HEK293 (cell line): Measurements from ENCODE around the gene ZNF224.
A peak's percentile ranks its signal among the peaks of the same experiment; 100 is the strongest.

Experiments
- GLI2 ChIP-seq: fragments of 450-650 bp; formaldehyde crosslinking; IDR thresholded peaks from 2 replicates; pipeline ENCODE4; 2017; ENCODE audit warnings: missing biosample characterization, missing genetic modification characterization, low read depth, borderline replicate concordance
- TRIM28 ChIP-seq: IDR thresholded peaks from 2 replicates; pipeline ENCODE4 v1.6.1; 2011; ENCODE audit warnings: low read length, control low read depth, borderline replicate concordance
- ZNF10 ChIP-seq: fragments of 450-650 bp; formaldehyde crosslinking; IDR thresholded peaks from 2 replicates; pipeline ENCODE4 v1.5.1; 2017; ENCODE audit warnings: missing biosample characterization, missing genetic modification characterization
- ZNF221 ChIP-seq: fragments of 450-650 bp; formaldehyde crosslinking; IDR thresholded peaks from 2 replicates; pipeline ENCODE4 v1.5.1; 2017; ENCODE audit warnings: missing biosample characterization, missing genetic modification characterization, borderline replicate concordance
- ZNF302 ChIP-seq: fragments of 450-650 bp; formaldehyde crosslinking; IDR thresholded peaks from 2 replicates; pipeline ENCODE4 v1.5.1; 2016; ENCODE audit warnings: missing biosample characterization, missing genetic modification characterization, low read depth
- ZNF335 ChIP-seq: fragments of 450-650 bp; formaldehyde crosslinking; conservative IDR thresholded peaks from 2 replicates; pipeline ENCODE4 v1.5.1; 2016; ENCODE audit warnings: missing biosample characterization, missing genetic modification characterization
- ZNF555 ChIP-seq: fragments of 450-650 bp; formaldehyde crosslinking; conservative IDR thresholded peaks from 2 replicates; pipeline ENCODE4 v1.5.1; 2017; ENCODE audit warnings: missing biosample characterization, mild to moderate bottlenecking, missing genetic modification characterization, inconsistent platforms
- ZNF558 ChIP-seq: fragments of 450-650 bp; formaldehyde crosslinking; IDR thresholded peaks from 2 replicates; pipeline ENCODE4 v1.5.1; 2016; ENCODE audit warnings: missing biosample characterization, missing genetic modification characterization
- ZNF621 ChIP-seq: fragments of 450-650 bp; formaldehyde crosslinking; IDR thresholded peaks from 2 replicates; pipeline ENCODE4 v1.5.1; 2017; ENCODE audit warnings: missing biosample characterization, missing genetic modification characterization
- ZNF654 ChIP-seq: fragments of 450-650 bp; formaldehyde crosslinking; IDR thresholded peaks from 2 replicates; pipeline ENCODE4 v1.5.1; 2016; ENCODE audit warnings: low read depth, missing biosample characterization, missing genetic modification characterization
- ZNF777 ChIP-seq: fragments of 450-650 bp; formaldehyde crosslinking; IDR thresholded peaks from 2 replicates; pipeline ENCODE4 v1.5.1; 2017; ENCODE audit warnings: missing biosample characterization, missing genetic modification characterization, borderline replicate concordance
- ZNF830 ChIP-seq: fragments of 450-650 bp; IDR thresholded peaks from 2 replicates; pipeline ENCODE4 v1.5.0; 2018; ENCODE audit warnings: missing biosample characterization, missing genetic modification characterization, low read depth, mild to moderate bottlenecking, moderate library complexity
- TF ChIP-seq, protein P1 (sequence below): fragments of 450-650 bp; formaldehyde crosslinking; IDR thresholded peaks from 2 replicates; pipeline ENCODE4 v1.5.1; 2016; ENCODE audit warnings: missing biosample characterization, missing genetic modification characterization
- TF ChIP-seq, protein P2 (sequence below): fragments of 450-650 bp; formaldehyde crosslinking; IDR thresholded peaks from 2 replicates; pipeline ENCODE4 v1.5.1; 2016; ENCODE audit warnings: missing biosample characterization, missing genetic modification characterization, borderline replicate concordance
- TF ChIP-seq, protein P3 (sequence below): fragments of 450-650 bp; formaldehyde crosslinking; IDR thresholded peaks from 2 replicates; pipeline ENCODE4 v1.5.1; 2017; ENCODE audit warnings: missing biosample characterization, missing genetic modification characterization
- TF ChIP-seq, protein P4 (sequence below): fragments of 450-650 bp; formaldehyde crosslinking; IDR thresholded peaks from 2 replicates; pipeline ENCODE4 v1.5.1; 2016; ENCODE audit warnings: missing biosample characterization, missing genetic modification characterization, borderline replicate concordance
- TF ChIP-seq, protein P5 (sequence below): fragments of 450-650 bp; formaldehyde crosslinking; IDR thresholded peaks from 2 replicates; pipeline ENCODE4 v1.5.1; 2016; ENCODE audit warnings: missing biosample characterization, missing genetic modification characterization
- TF ChIP-seq, protein P6 (sequence below): fragments of 450-650 bp; formaldehyde crosslinking; IDR thresholded peaks from 2 replicates; pipeline ENCODE4 v1.5.1; 2016; ENCODE audit warnings: missing biosample characterization, missing genetic modification characterization
- TF ChIP-seq, protein P7 (sequence below): fragments of 450-650 bp; formaldehyde crosslinking; IDR thresholded peaks from 2 replicates; pipeline ENCODE4 v1.5.1; 2017; ENCODE audit warnings: missing biosample characterization, mild to moderate bottlenecking, missing genetic modification characterization, moderate library complexity

The ZNF224 gene

DNA sequence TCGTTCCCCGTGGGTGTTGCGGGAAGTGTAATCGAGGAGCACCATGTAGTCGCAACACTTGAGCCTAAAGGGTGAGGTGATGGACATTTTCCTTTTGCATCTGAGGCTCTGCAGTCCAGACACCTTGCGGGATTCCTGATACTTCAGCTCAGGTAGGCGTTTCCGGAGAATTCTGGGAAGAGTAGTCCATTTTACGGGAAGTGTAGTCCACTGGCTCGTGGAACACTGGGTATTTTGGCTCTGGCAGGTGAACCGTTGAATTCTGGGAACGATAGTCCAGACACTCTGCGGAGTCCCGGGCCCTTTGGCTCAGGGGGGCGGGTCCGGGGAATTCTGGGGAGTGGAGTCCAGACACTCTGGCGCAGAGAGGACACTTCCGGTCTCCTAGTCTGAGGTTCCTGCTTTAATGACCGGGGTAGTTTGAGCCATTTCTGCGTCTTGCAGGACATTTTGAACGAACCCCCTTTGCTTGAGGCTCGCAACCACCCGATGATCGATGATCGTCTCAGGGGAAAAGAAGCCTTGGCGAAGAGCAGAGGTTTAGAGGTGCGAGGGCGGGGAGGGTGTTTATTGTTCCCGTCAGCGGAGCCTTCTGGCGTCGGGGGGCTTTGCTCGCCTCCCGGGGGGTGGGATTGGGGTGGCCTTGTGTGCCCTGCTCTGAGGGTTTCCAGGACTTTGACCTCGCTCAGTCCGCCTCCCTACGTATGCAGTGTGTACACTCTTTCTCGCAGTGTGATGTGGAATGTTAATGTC is 42.3 kb upstream of the ZNF224 start, which contains the start of gene ZNF223 (continued):
- TF ChIP-seq, protein P1, sequence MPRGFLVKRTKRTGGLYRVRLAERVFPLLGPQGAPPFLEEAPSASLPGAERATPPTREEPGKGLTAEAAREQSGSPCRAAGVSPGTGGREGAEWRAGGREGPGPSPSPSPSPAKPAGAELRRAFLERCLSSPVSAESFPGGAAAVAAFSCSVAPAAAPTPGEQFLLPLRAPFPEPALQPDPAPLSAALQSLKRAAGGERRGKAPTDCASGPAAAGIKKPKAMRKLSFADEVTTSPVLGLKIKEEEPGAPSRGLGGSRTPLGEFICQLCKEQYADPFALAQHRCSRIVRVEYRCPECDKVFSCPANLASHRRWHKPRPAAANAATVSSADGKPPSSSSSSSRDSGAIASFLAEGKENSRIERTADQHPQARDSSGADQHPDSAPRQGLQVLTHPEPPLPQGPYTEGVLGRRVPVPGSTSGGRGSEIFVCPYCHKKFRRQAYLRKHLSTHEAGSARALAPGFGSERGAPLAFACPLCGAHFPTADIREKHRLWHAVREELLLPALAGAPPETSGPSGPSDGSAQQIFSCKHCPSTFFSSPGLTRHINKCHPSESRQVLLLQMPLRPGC, result peak; percentile 9; the same call in 1 of the 2 replicates
- TF ChIP-seq ZNF302 (tag by site-specific recombination) (no peak), ZNF555 (no peak), ZNF221 (tag by site-specific recombination) (no peak), GLI2 (tag by site-specific recombination) (no peak), ZNF777 (tag by site-specific recombination) (peak; percentile 93), ZNF830 (tag by site-specific recombination) (no peak), ZNF654 (tag by site-specific recombination) (no peak), ZNF558 (tag by site-specific recombination) (peak; percentile 60; the same call in 1 of the 2 replicates), ZNF621 (tag by site-specific recombination) (no peak), TRIM28 (peak; percentile 64; the same call in 1 of the 2 replicates), ZNF10 (tag by site-specific recombination) (no peak), ZNF335 (peak; percentile 99)
- TF ChIP-seq, protein P2, sequence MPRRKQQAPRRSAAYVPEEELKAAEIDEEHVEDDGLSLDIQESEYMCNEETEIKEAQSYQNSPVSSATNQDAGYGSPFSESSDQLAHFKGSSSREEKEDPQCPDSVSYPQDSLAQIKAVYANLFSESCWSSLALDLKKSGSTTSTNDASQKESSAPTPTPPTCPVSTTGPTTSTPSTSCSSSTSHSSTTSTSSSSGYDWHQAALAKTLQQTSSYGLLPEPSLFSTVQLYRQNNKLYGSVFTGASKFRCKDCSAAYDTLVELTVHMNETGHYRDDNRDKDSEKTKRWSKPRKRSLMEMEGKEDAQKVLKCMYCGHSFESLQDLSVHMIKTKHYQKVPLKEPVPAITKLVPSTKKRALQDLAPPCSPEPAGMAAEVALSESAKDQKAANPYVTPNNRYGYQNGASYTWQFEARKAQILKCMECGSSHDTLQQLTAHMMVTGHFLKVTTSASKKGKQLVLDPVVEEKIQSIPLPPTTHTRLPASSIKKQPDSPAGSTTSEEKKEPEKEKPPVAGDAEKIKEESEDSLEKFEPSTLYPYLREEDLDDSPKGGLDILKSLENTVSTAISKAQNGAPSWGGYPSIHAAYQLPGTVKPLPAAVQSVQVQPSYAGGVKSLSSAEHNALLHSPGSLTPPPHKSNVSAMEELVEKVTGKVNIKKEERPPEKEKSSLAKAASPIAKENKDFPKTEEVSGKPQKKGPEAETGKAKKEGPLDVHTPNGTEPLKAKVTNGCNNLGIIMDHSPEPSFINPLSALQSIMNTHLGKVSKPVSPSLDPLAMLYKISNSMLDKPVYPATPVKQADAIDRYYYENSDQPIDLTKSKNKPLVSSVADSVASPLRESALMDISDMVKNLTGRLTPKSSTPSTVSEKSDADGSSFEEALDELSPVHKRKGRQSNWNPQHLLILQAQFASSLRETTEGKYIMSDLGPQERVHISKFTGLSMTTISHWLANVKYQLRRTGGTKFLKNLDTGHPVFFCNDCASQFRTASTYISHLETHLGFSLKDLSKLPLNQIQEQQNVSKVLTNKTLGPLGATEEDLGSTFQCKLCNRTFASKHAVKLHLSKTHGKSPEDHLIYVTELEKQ, result no peak
- TF ChIP-seq, protein P3, sequence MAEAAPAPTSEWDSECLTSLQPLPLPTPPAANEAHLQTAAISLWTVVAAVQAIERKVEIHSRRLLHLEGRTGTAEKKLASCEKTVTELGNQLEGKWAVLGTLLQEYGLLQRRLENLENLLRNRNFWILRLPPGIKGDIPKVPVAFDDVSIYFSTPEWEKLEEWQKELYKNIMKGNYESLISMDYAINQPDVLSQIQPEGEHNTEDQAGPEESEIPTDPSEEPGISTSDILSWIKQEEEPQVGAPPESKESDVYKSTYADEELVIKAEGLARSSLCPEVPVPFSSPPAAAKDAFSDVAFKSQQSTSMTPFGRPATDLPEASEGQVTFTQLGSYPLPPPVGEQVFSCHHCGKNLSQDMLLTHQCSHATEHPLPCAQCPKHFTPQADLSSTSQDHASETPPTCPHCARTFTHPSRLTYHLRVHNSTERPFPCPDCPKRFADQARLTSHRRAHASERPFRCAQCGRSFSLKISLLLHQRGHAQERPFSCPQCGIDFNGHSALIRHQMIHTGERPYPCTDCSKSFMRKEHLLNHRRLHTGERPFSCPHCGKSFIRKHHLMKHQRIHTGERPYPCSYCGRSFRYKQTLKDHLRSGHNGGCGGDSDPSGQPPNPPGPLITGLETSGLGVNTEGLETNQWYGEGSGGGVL, result no peak
- TF ChIP-seq, protein P4, sequence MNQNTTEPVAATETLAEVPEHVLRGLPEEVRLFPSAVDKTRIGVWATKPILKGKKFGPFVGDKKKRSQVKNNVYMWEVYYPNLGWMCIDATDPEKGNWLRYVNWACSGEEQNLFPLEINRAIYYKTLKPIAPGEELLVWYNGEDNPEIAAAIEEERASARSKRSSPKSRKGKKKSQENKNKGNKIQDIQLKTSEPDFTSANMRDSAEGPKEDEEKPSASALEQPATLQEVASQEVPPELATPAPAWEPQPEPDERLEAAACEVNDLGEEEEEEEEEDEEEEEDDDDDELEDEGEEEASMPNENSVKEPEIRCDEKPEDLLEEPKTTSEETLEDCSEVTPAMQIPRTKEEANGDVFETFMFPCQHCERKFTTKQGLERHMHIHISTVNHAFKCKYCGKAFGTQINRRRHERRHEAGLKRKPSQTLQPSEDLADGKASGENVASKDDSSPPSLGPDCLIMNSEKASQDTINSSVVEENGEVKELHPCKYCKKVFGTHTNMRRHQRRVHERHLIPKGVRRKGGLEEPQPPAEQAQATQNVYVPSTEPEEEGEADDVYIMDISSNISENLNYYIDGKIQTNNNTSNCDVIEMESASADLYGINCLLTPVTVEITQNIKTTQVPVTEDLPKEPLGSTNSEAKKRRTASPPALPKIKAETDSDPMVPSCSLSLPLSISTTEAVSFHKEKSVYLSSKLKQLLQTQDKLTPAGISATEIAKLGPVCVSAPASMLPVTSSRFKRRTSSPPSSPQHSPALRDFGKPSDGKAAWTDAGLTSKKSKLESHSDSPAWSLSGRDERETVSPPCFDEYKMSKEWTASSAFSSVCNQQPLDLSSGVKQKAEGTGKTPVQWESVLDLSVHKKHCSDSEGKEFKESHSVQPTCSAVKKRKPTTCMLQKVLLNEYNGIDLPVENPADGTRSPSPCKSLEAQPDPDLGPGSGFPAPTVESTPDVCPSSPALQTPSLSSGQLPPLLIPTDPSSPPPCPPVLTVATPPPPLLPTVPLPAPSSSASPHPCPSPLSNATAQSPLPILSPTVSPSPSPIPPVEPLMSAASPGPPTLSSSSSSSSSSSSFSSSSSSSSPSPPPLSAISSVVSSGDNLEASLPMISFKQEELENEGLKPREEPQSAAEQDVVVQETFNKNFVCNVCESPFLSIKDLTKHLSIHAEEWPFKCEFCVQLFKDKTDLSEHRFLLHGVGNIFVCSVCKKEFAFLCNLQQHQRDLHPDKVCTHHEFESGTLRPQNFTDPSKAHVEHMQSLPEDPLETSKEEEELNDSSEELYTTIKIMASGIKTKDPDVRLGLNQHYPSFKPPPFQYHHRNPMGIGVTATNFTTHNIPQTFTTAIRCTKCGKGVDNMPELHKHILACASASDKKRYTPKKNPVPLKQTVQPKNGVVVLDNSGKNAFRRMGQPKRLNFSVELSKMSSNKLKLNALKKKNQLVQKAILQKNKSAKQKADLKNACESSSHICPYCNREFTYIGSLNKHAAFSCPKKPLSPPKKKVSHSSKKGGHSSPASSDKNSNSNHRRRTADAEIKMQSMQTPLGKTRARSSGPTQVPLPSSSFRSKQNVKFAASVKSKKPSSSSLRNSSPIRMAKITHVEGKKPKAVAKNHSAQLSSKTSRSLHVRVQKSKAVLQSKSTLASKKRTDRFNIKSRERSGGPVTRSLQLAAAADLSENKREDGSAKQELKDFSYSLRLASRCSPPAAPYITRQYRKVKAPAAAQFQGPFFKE (tag by site-specific recombination), result no peak
- TF ChIP-seq, protein P5, sequence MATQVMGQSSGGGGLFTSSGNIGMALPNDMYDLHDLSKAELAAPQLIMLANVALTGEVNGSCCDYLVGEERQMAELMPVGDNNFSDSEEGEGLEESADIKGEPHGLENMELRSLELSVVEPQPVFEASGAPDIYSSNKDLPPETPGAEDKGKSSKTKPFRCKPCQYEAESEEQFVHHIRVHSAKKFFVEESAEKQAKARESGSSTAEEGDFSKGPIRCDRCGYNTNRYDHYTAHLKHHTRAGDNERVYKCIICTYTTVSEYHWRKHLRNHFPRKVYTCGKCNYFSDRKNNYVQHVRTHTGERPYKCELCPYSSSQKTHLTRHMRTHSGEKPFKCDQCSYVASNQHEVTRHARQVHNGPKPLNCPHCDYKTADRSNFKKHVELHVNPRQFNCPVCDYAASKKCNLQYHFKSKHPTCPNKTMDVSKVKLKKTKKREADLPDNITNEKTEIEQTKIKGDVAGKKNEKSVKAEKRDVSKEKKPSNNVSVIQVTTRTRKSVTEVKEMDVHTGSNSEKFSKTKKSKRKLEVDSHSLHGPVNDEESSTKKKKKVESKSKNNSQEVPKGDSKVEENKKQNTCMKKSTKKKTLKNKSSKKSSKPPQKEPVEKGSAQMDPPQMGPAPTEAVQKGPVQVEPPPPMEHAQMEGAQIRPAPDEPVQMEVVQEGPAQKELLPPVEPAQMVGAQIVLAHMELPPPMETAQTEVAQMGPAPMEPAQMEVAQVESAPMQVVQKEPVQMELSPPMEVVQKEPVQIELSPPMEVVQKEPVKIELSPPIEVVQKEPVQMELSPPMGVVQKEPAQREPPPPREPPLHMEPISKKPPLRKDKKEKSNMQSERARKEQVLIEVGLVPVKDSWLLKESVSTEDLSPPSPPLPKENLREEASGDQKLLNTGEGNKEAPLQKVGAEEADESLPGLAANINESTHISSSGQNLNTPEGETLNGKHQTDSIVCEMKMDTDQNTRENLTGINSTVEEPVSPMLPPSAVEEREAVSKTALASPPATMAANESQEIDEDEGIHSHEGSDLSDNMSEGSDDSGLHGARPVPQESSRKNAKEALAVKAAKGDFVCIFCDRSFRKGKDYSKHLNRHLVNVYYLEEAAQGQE (tag by site-specific recombination), result peak; percentile 18
- TF ChIP-seq, protein P6, sequence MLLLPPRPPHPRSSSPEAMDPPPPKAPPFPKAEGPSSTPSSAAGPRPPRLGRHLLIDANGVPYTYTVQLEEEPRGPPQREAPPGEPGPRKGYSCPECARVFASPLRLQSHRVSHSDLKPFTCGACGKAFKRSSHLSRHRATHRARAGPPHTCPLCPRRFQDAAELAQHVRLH (tag by site-specific recombination), result peak; percentile 95
- TF ChIP-seq, protein P7, sequence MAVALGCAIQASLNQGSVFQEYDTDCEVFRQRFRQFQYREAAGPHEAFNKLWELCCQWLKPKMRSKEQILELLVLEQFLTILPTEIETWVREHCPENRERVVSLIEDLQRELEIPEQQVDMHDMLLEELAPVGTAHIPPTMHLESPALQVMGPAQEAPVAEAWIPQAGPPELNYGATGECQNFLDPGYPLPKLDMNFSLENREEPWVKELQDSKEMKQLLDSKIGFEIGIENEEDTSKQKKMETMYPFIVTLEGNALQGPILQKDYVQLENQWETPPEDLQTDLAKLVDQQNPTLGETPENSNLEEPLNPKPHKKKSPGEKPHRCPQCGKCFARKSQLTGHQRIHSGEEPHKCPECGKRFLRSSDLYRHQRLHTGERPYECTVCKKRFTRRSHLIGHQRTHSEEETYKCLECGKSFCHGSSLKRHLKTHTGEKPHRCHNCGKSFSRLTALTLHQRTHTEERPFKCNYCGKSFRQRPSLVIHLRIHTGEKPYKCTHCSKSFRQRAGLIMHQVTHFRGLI, result no peak; the same call in 1 of the 2 replicates
